Retina (tissue), 1 donor: Measurements from ENCODE around the gene UBE2O.

Source experiments
- DNase-seq: peaks from one replicate; pipeline ENCODE4 v3.0.0-alpha.2; 2016

The UBE2O gene

GRCh38 chr17:76462556-76463290, 9.8 kb upstream of the UBE2O start:
- no peak for DNase-seq

- DNase-seq: no peak
Observed at GRCh38 chr17:76461765-76462555, 9.0 kb upstream of the UBE2O start.

- no peak for DNase-seq
Observed at GRCh38 chr17:76459674-76460073, 6.7 kb upstream of the UBE2O start.

GRCh38 chr17:76458580-76459490, 5.9 kb upstream of the UBE2O start:
- DNase-seq: no peak

GRCh38 chr17:76453431-76453743, 435 bp upstream of the UBE2O start:
- no peak for DNase-seq

GRCh38 chr17:76452127-76452659, 759 bp downstream of the UBE2O start:
- peak; percentile 62 for DNase-seq

GRCh38 chr17:76451506-76451905, 1.4 kb downstream of the UBE2O start:
- DNase-seq: no peak

- DNase-seq: no peak
Observed at GRCh38 chr17:76449126-76449525, 3.8 kb downstream of the UBE2O start.

- DNase-seq: no peak
Observed at GRCh38 chr17:76447931-76448652, 4.9 kb downstream of the UBE2O start.

GRCh38 chr17:76446449-76447231, 6.3 kb downstream of the UBE2O start:
- DNase-seq: no peak

- no peak for DNase-seq
Observed at GRCh38 chr17:76445697-76446448, 7.1 kb downstream of the UBE2O start.

GRCh38 chr17:76444518-76445311, 8.2 kb downstream of the UBE2O start:
- peak; percentile 60 for DNase-seq

- no peak for DNase-seq
Observed at GRCh38 chr17:76442341-76443338, 10.3 kb downstream of the UBE2O start.

- DNase-seq: no peak
Observed at GRCh38 chr17:76441686-76442340, 11.1 kb downstream of the UBE2O start.

GRCh38 chr17:76440751-76441362, 12.1 kb downstream of the UBE2O start:
- DNase-seq: no peak

- DNase-seq: no peak
Observed at GRCh38 chr17:76439314-76439928, 13.5 kb downstream of the UBE2O start.

GRCh38 chr17:76438906-76439305, 14.0 kb downstream of the UBE2O start:
- DNase-seq: no peak
